Neural cell (in vitro differentiated cells): ENCODE measurements around the gene QKI. TPM values are rescaled to one million over a fixed set of nuclear protein-coding genes. Genes with fewer than 3 reads are reported as not detected.

Experiments used
- H2AFZ ChIP-seq: fragments of 200-600, 300-800 bp; sonication (generic), shearing (Covaris generic); 2 replicates; pipeline ENCODE4 v1.6.0; 2014; ENCODE audit warnings: low read depth, mild to moderate bottlenecking, antibody characterized with exemption, low read length, moderate library complexity
- H3F3A ChIP-seq: fragments of 200-600 bp; shearing (Covaris generic); 2 replicates; pipeline ENCODE4 v1.6.1; 2016; ENCODE audit warnings: mild to moderate bottlenecking, moderate library complexity, mixed read lengths, antibody characterized with exemption, low read length; ENCODE audit not compliant: insufficient read depth, poor library complexity, severe bottlenecking
- H3K27ac ChIP-seq: fragments of 200-600, 300-800 bp; sonication (generic), shearing (Covaris generic); 2 replicates; pipeline ENCODE4 v1.5.1; 2014; ENCODE audit warnings: mild to moderate bottlenecking, low read length, moderate library complexity
- H3K27me3 ChIP-seq: fragments of 300-800, 200-600 bp; sonication (generic), shearing (Covaris generic); 2 replicates; pipeline ENCODE4 v1.6.0; 2014; ENCODE audit warnings: mild to moderate bottlenecking, low read depth, low read length, moderate library complexity; ENCODE audit not compliant: insufficient read depth
- H3K36me3 ChIP-seq: fragments of 300-800, 200-600 bp; sonication (generic), shearing (Covaris generic); 2 replicates; pipeline ENCODE4 v1.5.1; 2014; ENCODE audit warnings: mild to moderate bottlenecking, antibody characterized with exemption, low read length, moderate library complexity; ENCODE audit not compliant: insufficient read depth
- H3K4me2 ChIP-seq: fragments of 300-800, 200-600 bp; sonication (generic), shearing (Covaris generic); 2 replicates; pipeline ENCODE4 v1.6.0; 2014; ENCODE audit warnings: mild to moderate bottlenecking, low read length
- H3K4me3 ChIP-seq: fragments of 300-800, 200-600 bp; sonication (generic), shearing (Covaris generic); 2 replicates; pipeline ENCODE4 v1.5.1; 2014; ENCODE audit warnings: mild to moderate bottlenecking, low read length, moderate library complexity
- H3K79me2 ChIP-seq: fragments of 200-600 bp; shearing (Covaris generic); replicated peaks from 2 replicates; pipeline ENCODE4 v1.6.0; 2014; ENCODE audit warnings: mild to moderate bottlenecking, low read length, moderate library complexity; ENCODE audit not compliant: insufficient read depth
- H3K9ac ChIP-seq: fragments of 300-800, 200-600 bp; sonication (generic), shearing (Covaris generic); 2 replicates; pipeline ENCODE4 v1.6.1; 2016; ENCODE audit warnings: mild to moderate bottlenecking, low read length, mixed read lengths
- H3K9me2 ChIP-seq: fragments of 200-600 bp; shearing (Covaris generic); 2 replicates; pipeline ENCODE4 v1.6.1; 2016; ENCODE audit warnings: mild to moderate bottlenecking, low read length, mixed read lengths; ENCODE audit not compliant: insufficient read depth
- H3K9me3 ChIP-seq: fragments of 200-600, 300-800 bp; sonication (generic), shearing (Covaris generic); 2 replicates; pipeline ENCODE4 v1.6.1; 2016; ENCODE audit warnings: mild to moderate bottlenecking, mixed run types, low read length, moderate library complexity, mixed read lengths
- H4K20me1 ChIP-seq: fragments of 200-600 bp; shearing (Covaris generic); 2 replicates; pipeline ENCODE4 v1.6.1; 2016; ENCODE audit warnings: mild to moderate bottlenecking, mixed run types; ENCODE audit not compliant: insufficient read depth
- EP300 ChIP-seq: fragments of 450-650 bp; conservative IDR thresholded peaks from 2 replicates; pipeline ENCODE4 v1.6.1; 2014; ENCODE audit warnings: antibody characterized with exemption, mild to moderate bottlenecking, moderate library complexity; ENCODE audit not compliant: poor library complexity, severe bottlenecking
- EZH2 ChIP-seq: fragments of 200-600, 300-800 bp; shearing (Covaris generic), sonication (generic); IDR thresholded peaks from 2 replicates; pipeline ENCODE4 v1.6.1; 2014; ENCODE audit warnings: antibody characterized with exemption, low read length, borderline replicate concordance, mild to moderate bottlenecking; ENCODE audit not compliant: insufficient read depth, poor library complexity, severe bottlenecking
- MXI1 ChIP-seq: fragments of 450-650 bp; conservative IDR thresholded peaks from 2 replicates; pipeline ENCODE4 v1.6.1; 2014; ENCODE audit warnings: antibody characterized with exemption, mild to moderate bottlenecking; ENCODE audit not compliant: poor library complexity, severe bottlenecking
- POLR2AphosphoS5 ChIP-seq: IDR thresholded peaks from 2 replicates; pipeline ENCODE4 v1.6.1; 2012
- RAD21 ChIP-seq: fragments of 450-650 bp; conservative IDR thresholded peaks from 2 replicates; pipeline ENCODE4 v1.6.1; 2014; ENCODE audit warnings: antibody characterized with exemption, mild to moderate bottlenecking, moderate library complexity
- SMC3 ChIP-seq: fragments of 450-650 bp; conservative IDR thresholded peaks from 2 replicates; pipeline ENCODE4 v1.6.1; 2014; ENCODE audit warnings: antibody characterized with exemption, mild to moderate bottlenecking, moderate library complexity; ENCODE audit not compliant: poor library complexity
- TAF1 ChIP-seq: IDR thresholded peaks from 2 replicates; pipeline ENCODE4 v1.6.1; 2012; ENCODE audit warnings: low read depth
- polyA plus RNA-seq: library from polyadenylated mRNA; depleted of rRNA; stranded (reverse); fragments of >200 nt; gene quantifications from 2 replicates; pipeline ENCODE4 v1.2.3, GENCODE V29; 2014
- TF ChIP-seq, protein P1 (sequence below): IDR thresholded peaks from 2 replicates; pipeline ENCODE4 v1.6.1; 2012; ENCODE audit warnings: borderline replicate concordance
- TF ChIP-seq, protein P2 (sequence below): fragments of 450-650 bp; IDR thresholded peaks from 2 replicates; pipeline ENCODE4 v1.5.1; 2014; ENCODE audit warnings: antibody characterized with exemption, mild to moderate bottlenecking, moderate library complexity; ENCODE audit not compliant: poor library complexity, severe bottlenecking

The QKI gene
- polyA plus RNA-seq, 1 donor from 2014 or later: 39.0 TPM

- Histone ChIP-seq H3K27me3 (no peaks in the 10 kb centered on the region), H3K9me2 (no peaks in the 10 kb centered on the region), H3K79me2 (no peaks in the 10 kb centered on the region), H3K4me2 (no peak overlapping the region), H3K9ac (no peak overlapping the region), H3K36me3 (no peaks in the 10 kb centered on the region), H3F3A (no peaks in the 10 kb centered on the region), H2AFZ (no peak overlapping the region), H4K20me1 (no peaks in the 10 kb centered on the region), H3K27ac (no peak overlapping the region), H3K9me3 (no peaks in the 10 kb centered on the region), H3K4me3 (no peak overlapping the region)
- TF ChIP-seq, protein P1, sequence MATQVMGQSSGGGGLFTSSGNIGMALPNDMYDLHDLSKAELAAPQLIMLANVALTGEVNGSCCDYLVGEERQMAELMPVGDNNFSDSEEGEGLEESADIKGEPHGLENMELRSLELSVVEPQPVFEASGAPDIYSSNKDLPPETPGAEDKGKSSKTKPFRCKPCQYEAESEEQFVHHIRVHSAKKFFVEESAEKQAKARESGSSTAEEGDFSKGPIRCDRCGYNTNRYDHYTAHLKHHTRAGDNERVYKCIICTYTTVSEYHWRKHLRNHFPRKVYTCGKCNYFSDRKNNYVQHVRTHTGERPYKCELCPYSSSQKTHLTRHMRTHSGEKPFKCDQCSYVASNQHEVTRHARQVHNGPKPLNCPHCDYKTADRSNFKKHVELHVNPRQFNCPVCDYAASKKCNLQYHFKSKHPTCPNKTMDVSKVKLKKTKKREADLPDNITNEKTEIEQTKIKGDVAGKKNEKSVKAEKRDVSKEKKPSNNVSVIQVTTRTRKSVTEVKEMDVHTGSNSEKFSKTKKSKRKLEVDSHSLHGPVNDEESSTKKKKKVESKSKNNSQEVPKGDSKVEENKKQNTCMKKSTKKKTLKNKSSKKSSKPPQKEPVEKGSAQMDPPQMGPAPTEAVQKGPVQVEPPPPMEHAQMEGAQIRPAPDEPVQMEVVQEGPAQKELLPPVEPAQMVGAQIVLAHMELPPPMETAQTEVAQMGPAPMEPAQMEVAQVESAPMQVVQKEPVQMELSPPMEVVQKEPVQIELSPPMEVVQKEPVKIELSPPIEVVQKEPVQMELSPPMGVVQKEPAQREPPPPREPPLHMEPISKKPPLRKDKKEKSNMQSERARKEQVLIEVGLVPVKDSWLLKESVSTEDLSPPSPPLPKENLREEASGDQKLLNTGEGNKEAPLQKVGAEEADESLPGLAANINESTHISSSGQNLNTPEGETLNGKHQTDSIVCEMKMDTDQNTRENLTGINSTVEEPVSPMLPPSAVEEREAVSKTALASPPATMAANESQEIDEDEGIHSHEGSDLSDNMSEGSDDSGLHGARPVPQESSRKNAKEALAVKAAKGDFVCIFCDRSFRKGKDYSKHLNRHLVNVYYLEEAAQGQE: no peak
- TF ChIP-seq SMC3: no peak
- no peak for TF ChIP-seq EP300
- TF ChIP-seq RAD21: no peak
- TF ChIP-seq MXI1: no peak
- TF ChIP-seq, protein P2, sequence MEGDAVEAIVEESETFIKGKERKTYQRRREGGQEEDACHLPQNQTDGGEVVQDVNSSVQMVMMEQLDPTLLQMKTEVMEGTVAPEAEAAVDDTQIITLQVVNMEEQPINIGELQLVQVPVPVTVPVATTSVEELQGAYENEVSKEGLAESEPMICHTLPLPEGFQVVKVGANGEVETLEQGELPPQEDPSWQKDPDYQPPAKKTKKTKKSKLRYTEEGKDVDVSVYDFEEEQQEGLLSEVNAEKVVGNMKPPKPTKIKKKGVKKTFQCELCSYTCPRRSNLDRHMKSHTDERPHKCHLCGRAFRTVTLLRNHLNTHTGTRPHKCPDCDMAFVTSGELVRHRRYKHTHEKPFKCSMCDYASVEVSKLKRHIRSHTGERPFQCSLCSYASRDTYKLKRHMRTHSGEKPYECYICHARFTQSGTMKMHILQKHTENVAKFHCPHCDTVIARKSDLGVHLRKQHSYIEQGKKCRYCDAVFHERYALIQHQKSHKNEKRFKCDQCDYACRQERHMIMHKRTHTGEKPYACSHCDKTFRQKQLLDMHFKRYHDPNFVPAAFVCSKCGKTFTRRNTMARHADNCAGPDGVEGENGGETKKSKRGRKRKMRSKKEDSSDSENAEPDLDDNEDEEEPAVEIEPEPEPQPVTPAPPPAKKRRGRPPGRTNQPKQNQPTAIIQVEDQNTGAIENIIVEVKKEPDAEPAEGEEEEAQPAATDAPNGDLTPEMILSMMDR: no peak
- TF ChIP-seq EZH2: no peak
- no peak for TF ChIP-seq POLR2AphosphoS5
Observed at GRCh38 chr6:163612200-163612599, 197.7 kb downstream of the QKI start.

GRCh38 chr6:163613025-163613424 is 198.5 kb downstream of the QKI start:
- Histone ChIP-seq H4K20me1 (no peaks in the 10 kb centered on the region), H3K79me2 (no peaks in the 10 kb centered on the region), H3K9ac (no peak overlapping the region), H3K9me3 (no peaks in the 10 kb centered on the region), H2AFZ (no peak overlapping the region), H3K27me3 (no peaks in the 10 kb centered on the region), H3K9me2 (no peaks in the 10 kb centered on the region), H3K36me3 (no peaks in the 10 kb centered on the region), H3K27ac (no peak overlapping the region), H3F3A (no peaks in the 10 kb centered on the region), H3K4me3 (no peak overlapping the region), H3K4me2 (no peak overlapping the region)
- TF ChIP-seq EP300: no peak
- no peak for TF ChIP-seq RAD21
- TF ChIP-seq, protein P1: no peak
- TF ChIP-seq EZH2: no peak
- no peak for TF ChIP-seq POLR2AphosphoS5
- TF ChIP-seq, protein P2: no peak
- TF ChIP-seq MXI1: no peak
- no peak for TF ChIP-seq TAF1
- TF ChIP-seq SMC3: no peak
